NCI-H2227 (cell line): ENCODE data around the gene ZNF777.
A peak's percentile ranks its signal among the peaks of the same experiment; 100 is the strongest.
"Not testable (repeated sequence)": the region's sequence is repeated elsewhere in the genome, so short reads cannot be mapped to it uniquely, and the experiment has no call there.

Source experiments
- DNase-seq: peaks from one replicate; lab custom pipeline; 2025; ENCODE audit not compliant: unreplicated experiment; lab: John Stamatoyannopoulos, UW

ZNF777 gene

GRCh38 chr7:149455175-149455950 is 5.5 kb downstream of the ZNF777 start:
- no peak for DNase-seq

GRCh38 chr7:149454750-149455149 is 6.1 kb downstream of the ZNF777 start:
- no peak for DNase-seq

- DNase-seq, result no peak
These were observed 6.9 kb downstream of the ZNF777 start for GRCh38 chr7:149454006-149454405.

- DNase-seq, result no peak
These were observed 10.0 kb downstream of the ZNF777 start for GRCh38 chr7:149450821-149451220.

- DNase-seq, result no peak
These were observed 11.0 kb downstream of the ZNF777 start for GRCh38 chr7:149449897-149450296.

- no peak for DNase-seq
These were observed 11.9 kb downstream of the ZNF777 start for GRCh38 chr7:149448961-149449360.

- not testable (repeated sequence) for DNase-seq
These were observed 14.8 kb downstream of the ZNF777 start for GRCh38 chr7:149446026-149446425.

GRCh38 chr7:149444287-149444686 is 16.6 kb downstream of the ZNF777 start:
- no peak for DNase-seq

GRCh38 chr7:149443523-149443922 is 17.3 kb downstream of the ZNF777 start:
- DNase-seq, result no peak

GRCh38 chr7:149442924-149443323 is 17.9 kb downstream of the ZNF777 start:
- DNase-seq, result no peak

- DNase-seq, result no peak
These were observed 20.6 kb downstream of the ZNF777 start for GRCh38 chr7:149440222-149440621.

- no peak for DNase-seq
These were observed 24.5 kb downstream of the ZNF777 start for GRCh38 chr7:149436358-149436757.

- no peak for DNase-seq
These were observed 27.7 kb downstream of the ZNF777 start for GRCh38 chr7:149433124-149433523.

GRCh38 chr7:149432121-149432691 is 28.7 kb downstream of the ZNF777 start:
- DNase-seq, result no peak

- DNase-seq, result no peak
These were observed 29.3 kb downstream of the ZNF777 start for GRCh38 chr7:149431486-149432120.

- DNase-seq, result no peak
These were observed 30.7 kb downstream of the ZNF777 start for GRCh38 chr7:149430192-149430591.

- DNase-seq, result no peak
These were observed 33.0 kb downstream of the ZNF777 start for GRCh38 chr7:149427893-149428292.

- peak; percentile 40 for DNase-seq
These were observed 33.7 kb downstream of the ZNF777 start for GRCh38 chr7:149427096-149427680.

- no peak for DNase-seq
These were observed 37.3 kb downstream of the ZNF777 start for GRCh38 chr7:149423449-149424110.

- no peak for DNase-seq
These were observed 38.0 kb downstream of the ZNF777 start for GRCh38 chr7:149422914-149423301.

GRCh38 chr7:149422162-149422913 is 38.5 kb downstream of the ZNF777 start:
- peak; percentile 90 for DNase-seq
